ENCODE data around the gene SHISA6. TPM values are rescaled to one million over a fixed set of nuclear protein-coding genes. Genes with fewer than 3 reads are reported as not detected.
"Not testable (repeated sequence)": the region's sequence is repeated elsewhere in the genome, so short reads cannot be mapped to it uniquely, and the experiment has no call there.

The SHISA6 gene
- total RNA-seq, 8 experiments from 2014 or later = 0.14 to 23.0 (median 7.9) TPM

DNA sequence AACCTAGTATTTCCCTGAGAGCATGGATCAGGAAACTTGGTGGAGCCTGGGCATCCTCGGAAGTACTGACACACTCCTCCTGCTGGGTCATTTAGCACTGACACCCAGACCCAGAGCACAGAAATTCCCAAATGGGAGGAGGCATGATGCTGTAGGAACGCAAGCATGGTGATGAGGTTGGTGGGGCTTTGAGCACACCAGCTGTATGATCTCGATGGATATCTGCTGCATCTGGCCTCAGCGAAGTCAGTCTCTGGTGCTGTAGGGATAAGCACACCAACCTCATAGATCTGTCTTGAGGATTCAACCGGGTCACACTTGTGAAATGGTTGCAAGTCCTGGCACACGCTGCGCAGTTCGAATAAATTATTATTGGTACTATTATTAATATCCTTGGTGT, 52.5 kb downstream of the SHISA6 start:
- ATAC-seq (replicated peaks in 6 of 8) = no peak
- WGBS, 10 experiments = 0 to 100% (median 48%) methylated on average over 1 to 8 of the region's 8 CpGs; no CpG with 5 or more reads in 3 of the 10 experiments
- Histone ChIP-seq H3K4me3 (no peak overlapping the region), H3K4me1 (replicated peaks in 1 of 2) (no peaks in the 10 kb centered on the region), H3K27ac (no peak overlapping the region)
- in situ Hi-C loops (cut with MboI; ENCODE audit: low pct_unique_long_range_greater_than_20kb in 2 of 9, low sequenced_read_pairs in 9 of 9, unreplicated experiment in 9 of 9) = no loop called here

DNA sequence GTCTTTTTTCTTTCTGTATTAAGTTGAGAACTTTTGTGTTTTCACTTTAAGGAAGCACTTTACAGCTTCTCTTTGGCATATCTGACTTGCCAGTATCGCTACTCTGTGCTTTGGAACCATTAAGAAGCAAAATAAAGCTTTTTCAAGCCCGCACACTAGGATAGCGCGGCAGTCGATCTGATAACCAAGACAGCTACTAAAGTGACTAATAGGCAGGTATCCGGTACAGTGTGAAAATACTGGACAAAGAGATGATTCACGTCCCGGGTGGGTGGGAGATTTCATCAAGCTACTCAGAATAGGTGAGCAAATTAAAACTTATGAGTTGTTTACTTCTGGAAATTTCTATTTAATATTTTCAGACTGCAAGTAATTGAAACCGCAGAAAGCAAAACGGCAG, 53.8 kb downstream of the SHISA6 start:
- no peak overlapping the region for H3K4me3 ChIP-seq
- no peak overlapping the region for H3K27ac ChIP-seq
- in situ Hi-C loops (cut with MboI; ENCODE audit: low pct_unique_long_range_greater_than_20kb in 2 of 9, low sequenced_read_pairs in 9 of 9, unreplicated experiment in 9 of 9) = no loop called here
- no peaks in the 10 kb centered on the region for H3K4me1 ChIP-seq (replicated peaks in 1 of 2)
- no peak for ATAC-seq (replicated peaks in 6 of 8)
- WGBS, 10 experiments = 37 to 99% (median 85%) methylated on average over 6 to 9 of the region's 10 CpGs

DNA sequence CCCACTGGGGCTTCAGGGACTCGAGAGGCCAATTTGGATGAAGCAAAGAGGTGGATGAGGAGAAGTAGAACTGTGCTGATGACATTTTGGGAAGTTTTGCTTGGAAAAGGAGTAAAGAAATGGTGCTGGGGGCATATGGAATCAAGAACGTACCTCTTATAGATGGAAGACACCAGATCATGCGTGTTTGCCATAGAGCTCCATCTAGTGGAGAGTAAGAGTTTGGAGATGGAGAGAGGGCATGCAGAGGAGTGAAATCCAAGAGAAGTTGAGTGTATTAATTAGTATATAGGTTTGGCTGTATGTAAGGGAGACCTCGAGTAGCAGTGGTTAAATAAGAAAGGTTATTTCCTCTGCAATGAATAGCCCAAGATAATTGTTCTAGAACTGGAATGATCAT, 56.0 kb downstream of the SHISA6 start:
- in situ Hi-C loops (cut with MboI; ENCODE audit: low pct_unique_long_range_greater_than_20kb in 2 of 9, low sequenced_read_pairs in 9 of 9, unreplicated experiment in 9 of 9) = no loop called here

DNA sequence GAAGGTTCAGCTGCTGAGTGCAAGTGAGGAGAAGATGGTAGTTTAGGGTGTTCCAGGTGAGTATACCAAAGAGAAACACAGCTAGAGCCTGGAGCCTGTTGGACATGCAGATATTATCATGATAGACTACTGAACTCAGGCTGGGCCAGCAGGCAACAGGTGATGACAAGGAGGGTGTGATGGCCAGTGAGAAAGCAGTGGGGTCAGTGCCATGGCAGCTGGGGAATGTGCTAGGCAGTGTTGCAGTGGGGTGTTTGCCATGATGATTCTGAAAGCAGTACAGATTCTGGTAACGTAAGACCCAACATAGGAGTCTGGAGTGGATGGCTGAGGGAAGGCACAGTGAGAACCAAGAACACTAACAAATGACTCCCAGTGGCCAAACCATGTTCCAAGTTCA, 57.4 kb downstream of the SHISA6 start:
- Histone ChIP-seq H3K27ac (no peak overlapping the region), H3K4me3 (no peak overlapping the region), H3K4me1 (replicated peaks in 1 of 2) (peaks cover 10 to 23% of the 10 kb centered on the region in 2 donors)
- ATAC-seq (replicated peaks in 6 of 8) = no peak
- WGBS, 10 experiments = 0 to 100% (median 10%) methylated on average over 1 of the region's 1 CpG; no CpG with 5 or more reads in 4 of the 10 experiments
- in situ Hi-C loops (cut with MboI; ENCODE audit: low pct_unique_long_range_greater_than_20kb in 2 of 9, low sequenced_read_pairs in 9 of 9, unreplicated experiment in 9 of 9) = no loop called here

More for the DNA sequence above, 56.0 kb downstream of the SHISA6 start:
- H3K4me3 ChIP-seq = no peak overlapping the region
- no peak overlapping the region for H3K27ac ChIP-seq
- WGBS, 10 experiments = 0 to 100% (median 27%) methylated on average over 1 to 4 of the region's 4 CpGs; no CpG with 5 or more reads in 1 of the 10 experiments
- H3K4me1 ChIP-seq (replicated peaks in 1 of 2) = peaks cover under 1 to 9% of the 10 kb centered on the region in 2 donors
- ATAC-seq (replicated peaks in 6 of 8) = peak in 1 of 8 experiments; percentile 57

DNA sequence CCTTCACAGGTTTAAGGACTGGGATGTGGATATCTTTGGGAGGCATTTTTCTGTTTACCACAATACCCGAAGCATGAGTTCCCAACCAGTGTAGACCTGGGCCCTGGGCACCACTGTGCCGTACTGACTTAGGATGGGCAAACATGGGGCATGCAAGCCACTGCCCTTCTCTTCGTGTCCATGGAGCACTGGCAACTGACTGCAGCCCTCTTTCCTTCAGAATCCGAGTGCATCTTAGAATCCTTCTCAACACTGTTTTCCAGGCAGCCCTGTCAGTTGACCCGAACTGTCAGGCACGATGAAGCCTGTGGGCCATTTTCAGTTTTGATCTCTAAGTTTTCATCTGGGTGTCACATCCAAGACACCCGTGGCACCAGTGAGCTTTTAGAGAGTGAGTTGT, 59.2 kb downstream of the SHISA6 start:
- Histone ChIP-seq H3K27ac (no peak overlapping the region), H3K4me3 (no peak overlapping the region), H3K4me1 (replicated peaks in 1 of 2) (peaks cover 10 to 24% of the 10 kb centered on the region in 2 donors)
- WGBS, 10 experiments = 0 to 100% (median 71%) methylated on average over 1 to 6 of the region's 7 CpGs
- no peak for ATAC-seq (replicated peaks in 6 of 8)
- in situ Hi-C loops (cut with MboI; ENCODE audit: low pct_unique_long_range_greater_than_20kb in 2 of 9, low sequenced_read_pairs in 9 of 9, unreplicated experiment in 9 of 9) = no loop called here

DNA sequence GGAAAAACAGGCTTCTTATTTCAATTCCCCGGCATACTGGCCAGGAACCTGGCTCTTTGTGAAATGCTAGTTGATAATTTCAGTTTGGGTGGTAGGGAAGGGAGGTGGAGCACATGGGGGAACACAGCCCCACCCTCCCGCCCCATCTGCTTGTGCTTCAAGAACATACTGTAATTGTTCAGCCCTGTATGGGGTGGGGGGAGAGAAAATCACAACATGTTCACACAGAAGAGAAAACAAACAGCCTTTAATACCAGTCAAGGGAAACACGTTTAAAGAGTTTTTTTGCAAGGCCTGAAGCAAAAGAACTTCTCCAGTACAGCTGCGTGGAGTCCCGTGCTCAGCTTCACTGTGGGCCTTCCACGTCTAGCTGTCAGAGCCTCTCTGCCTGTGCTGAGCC, 59.7 kb downstream of the SHISA6 start:
- no peak for ATAC-seq (replicated peaks in 6 of 8)

DNA sequence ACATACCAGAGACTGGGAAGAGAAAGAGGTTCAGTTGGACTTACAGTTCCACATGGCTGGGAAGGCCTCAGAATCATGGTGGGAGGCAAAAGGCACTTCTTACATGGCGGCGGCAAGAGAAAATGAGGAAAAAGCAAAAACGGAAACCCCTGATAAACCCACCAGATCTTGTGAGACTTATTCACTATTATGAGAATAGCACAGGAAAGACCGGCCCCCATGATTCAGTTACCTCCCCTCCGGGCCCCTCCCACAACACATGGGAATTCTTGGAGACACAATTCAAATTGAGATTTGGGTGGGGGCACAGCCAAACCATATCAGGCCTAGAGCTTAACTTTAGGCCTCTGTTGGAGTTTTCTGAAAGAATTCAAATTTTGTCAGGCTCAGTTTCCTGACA, 60.9 kb downstream of the SHISA6 start:
- H3K4me3 ChIP-seq; H3K27ac ChIP-seq; ATAC-seq (replicated peaks in 6 of 8); in situ Hi-C loops (cut with MboI; ENCODE audit: low pct_unique_long_range_greater_than_20kb in 2 of 9, low sequenced_read_pairs in 9 of 9, unreplicated experiment in 9 of 9): not testable (repeated sequence)
- peaks cover 10 to 29% of the 10 kb centered on the region in 2 donors for H3K4me1 ChIP-seq (replicated peaks in 1 of 2)
- 20 to 100% (median 92%) methylated on average over 1 to 4 of the region's 5 CpGs; no CpG with 5 or more reads in 5 of the 10 experiments for WGBS, 10 experiments

More for the DNA sequence above, 59.7 kb downstream of the SHISA6 start:
- in situ Hi-C loops (cut with MboI; ENCODE audit: low pct_unique_long_range_greater_than_20kb in 2 of 9, low sequenced_read_pairs in 9 of 9, unreplicated experiment in 9 of 9) = no loop called here
- Histone ChIP-seq H3K4me1 (replicated peaks in 1 of 2) (peaks cover 10 to 24% of the 10 kb centered on the region in 2 donors), H3K27ac (no peak overlapping the region), H3K4me3 (no peak overlapping the region)
- 4 to 83% (median 63%) methylated on average over 1 to 6 of the region's 6 CpGs; no CpG with 5 or more reads in 3 of the 10 experiments for WGBS, 10 experiments

DNA sequence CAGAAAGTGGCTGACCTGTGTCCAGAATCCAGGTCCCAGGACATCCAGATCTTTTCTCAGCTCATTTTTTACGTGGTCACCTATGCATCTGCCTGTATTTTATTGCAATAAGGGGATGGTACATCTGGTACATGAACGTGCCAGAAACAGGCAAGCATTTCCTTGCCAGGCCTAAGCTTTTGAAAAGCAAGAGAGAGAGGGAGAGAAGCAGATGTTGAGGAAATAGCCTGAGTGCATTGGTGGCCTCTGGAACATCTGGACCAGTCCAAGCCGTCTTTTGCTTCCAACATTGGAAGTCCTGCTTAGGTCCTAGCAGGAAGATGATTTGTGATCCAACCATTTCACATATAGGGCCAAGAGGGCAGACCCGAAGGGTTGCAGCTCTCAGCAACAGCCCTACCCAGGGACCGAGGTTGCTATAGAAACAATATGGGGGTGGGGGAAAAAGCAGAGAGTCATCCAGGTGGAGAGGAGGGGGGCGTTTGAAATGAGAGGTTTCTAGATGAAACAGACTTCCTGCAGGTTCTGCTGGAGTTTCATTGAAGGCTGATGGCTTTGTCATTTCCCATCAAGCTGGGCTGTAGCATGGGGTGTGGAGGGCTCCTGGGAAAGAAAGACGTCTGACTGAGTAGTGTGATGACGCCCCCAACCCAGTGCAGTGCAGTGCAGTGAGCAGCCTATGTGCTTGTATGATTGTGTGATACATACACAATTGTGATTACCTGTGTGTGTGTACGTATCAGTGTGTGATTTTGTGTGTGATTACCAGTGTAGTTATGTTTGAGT, 61.6 kb downstream of the SHISA6 start:
- in situ Hi-C loops (cut with MboI; ENCODE audit: low pct_unique_long_range_greater_than_20kb in 2 of 9, low sequenced_read_pairs in 9 of 9, unreplicated experiment in 9 of 9) = no loop called here
- Histone ChIP-seq H3K4me3 (no peak overlapping the region), H3K27ac (peak overlapping the region in 1 of 2 donors; percentile 28), H3K4me1 (replicated peaks in 1 of 2) (peaks cover 10 to 29% of the 10 kb centered on the region in 2 donors)
- 0 to 100% (median 60%) methylated on average over 1 to 7 of the region's 9 CpGs; no CpG with 5 or more reads in 1 of the 10 experiments for WGBS, 10 experiments
- peak in 4 of 8 experiments; percentile 65 to 80 (median 78) for ATAC-seq (replicated peaks in 6 of 8)

DNA sequence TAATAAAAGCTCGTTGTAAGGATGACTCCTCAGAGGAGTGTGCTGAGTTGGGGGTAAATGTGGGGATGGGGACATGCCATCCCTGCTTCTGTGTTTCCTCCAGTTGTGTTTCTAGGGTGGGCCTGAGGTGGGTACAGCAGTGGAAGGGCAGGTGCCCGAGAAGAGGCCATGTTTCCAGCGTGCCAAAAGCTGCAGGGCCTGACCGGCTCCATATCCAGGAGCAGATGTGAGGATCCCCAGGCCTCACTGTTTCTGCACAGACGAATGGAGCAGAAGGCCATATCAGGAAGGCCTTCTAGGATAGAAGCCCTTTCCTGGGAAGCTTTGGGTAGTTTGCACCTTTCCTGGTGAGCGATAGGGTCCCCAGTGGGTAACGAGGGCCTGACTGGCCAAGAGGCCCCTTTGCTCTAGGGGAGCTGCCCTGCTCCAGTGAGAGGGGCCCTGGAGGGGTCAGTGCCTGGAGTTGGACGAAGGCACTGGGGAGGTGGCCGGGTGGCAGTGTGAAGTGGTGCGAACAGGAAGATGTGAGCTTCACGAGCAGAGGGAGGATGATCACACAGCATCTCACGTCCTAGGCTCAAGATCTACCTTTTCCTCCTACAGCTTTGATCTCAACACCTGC, 62.9 kb downstream of the SHISA6 start:
- no peak for ATAC-seq (replicated peaks in 6 of 8)
- WGBS, 10 experiments = 0 to 100% (median 88%) methylated on average over 1 to 8 of the region's 12 CpGs; no CpG with 5 or more reads in 3 of the 10 experiments
- H3K4me3 ChIP-seq = no peak overlapping the region
- no peak overlapping the region for H3K27ac ChIP-seq
- H3K4me1 ChIP-seq (replicated peaks in 1 of 2) = peaks cover 17 to 36% of the 10 kb centered on the region in 2 donors
- in situ Hi-C loops (cut with MboI; ENCODE audit: low pct_unique_long_range_greater_than_20kb in 2 of 9, low sequenced_read_pairs in 9 of 9, unreplicated experiment in 9 of 9) = no loop called here

DNA sequence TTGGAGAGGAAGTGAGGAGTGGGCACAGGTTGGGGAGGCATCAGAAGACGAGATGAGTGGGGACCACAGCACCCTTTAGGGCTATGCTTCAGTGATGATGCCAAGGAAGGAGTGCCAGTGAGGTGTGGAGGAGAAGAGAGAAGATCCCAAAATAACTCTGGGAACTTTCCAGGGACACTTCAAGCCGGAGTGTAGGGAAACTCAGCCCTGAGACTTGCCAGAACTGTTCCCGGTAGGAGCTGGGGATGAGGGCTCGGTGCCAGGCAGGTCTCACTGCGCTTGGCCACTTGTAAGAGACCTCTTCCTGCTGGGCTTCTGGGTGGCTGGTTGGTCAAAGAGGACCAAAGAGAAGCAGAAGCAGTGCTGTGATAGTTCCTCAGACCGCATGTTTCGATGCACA, 63.6 kb downstream of the SHISA6 start:
- Histone ChIP-seq H3K27ac (no peak overlapping the region), H3K4me1 (replicated peaks in 1 of 2) (peaks cover 17 to 36% of the 10 kb centered on the region in 2 donors), H3K4me3 (no peak overlapping the region)
- in situ Hi-C loops (cut with MboI; ENCODE audit: low pct_unique_long_range_greater_than_20kb in 2 of 9, low sequenced_read_pairs in 9 of 9, unreplicated experiment in 9 of 9) = no loop called here
- WGBS, 10 experiments = 23 to 100% (median 88%) methylated on average over 1 to 5 of the region's 7 CpGs; no CpG with 5 or more reads in 5 of the 10 experiments
- ATAC-seq (replicated peaks in 6 of 8) = no peak

DNA sequence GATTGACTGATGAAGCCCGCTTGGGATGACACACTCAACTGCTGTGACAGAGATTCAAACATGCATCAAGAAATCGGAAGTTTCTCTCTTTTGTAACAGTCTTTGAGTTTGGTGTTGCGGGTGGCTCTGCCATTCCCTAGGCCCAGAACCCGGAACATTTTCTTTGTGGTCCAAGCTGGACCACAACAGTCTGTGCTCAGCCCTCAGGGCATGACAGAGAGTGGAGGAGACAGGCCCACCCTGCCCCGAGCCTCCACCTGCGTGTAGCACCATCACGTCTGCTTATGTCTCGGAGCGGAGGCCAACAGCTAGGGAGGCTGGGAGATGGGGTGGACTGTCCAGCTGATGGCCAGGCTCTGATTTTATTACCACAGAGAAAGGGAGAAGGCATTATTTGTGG, 64.5 kb downstream of the SHISA6 start:
- Histone ChIP-seq H3K27ac (no peak overlapping the region), H3K4me1 (replicated peaks in 1 of 2) (peaks cover 20 to 36% of the 10 kb centered on the region in 2 donors), H3K4me3 (no peak overlapping the region)
- in situ Hi-C loops (cut with MboI; ENCODE audit: low pct_unique_long_range_greater_than_20kb in 2 of 9, low sequenced_read_pairs in 9 of 9, unreplicated experiment in 9 of 9) = no loop called here
- 25 to 100% (median 70%) methylated on average over 1 to 7 of the region's 9 CpGs; no CpG with 5 or more reads in 4 of the 10 experiments for WGBS, 10 experiments
- ATAC-seq (replicated peaks in 6 of 8) = no peak

DNA sequence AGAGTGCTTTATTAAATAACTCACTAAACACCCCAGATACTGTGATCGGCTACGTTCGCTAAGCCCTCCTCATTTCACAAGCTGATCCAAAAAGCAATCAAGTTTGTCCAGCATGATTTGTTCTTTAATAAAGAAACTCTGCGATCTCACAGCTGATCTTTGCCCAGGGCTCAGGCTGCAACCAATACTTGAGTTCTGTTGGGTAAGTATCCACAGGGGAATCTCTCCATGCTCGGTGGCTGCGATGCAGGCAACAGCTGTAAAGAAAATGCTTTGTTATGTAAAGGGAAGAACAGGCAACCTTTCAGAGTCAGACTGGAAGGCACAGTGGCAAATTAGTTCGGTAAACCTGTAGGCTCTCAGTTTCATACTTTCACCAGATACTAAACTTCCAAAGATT, 67.5 kb downstream of the SHISA6 start:
- Histone ChIP-seq H3K27ac (no peak overlapping the region), H3K4me3 (no peak overlapping the region), H3K4me1 (replicated peaks in 1 of 2) (peaks cover 10 to 12% of the 10 kb centered on the region in 2 donors)
- 0 to 60% (median 28%) methylated on average over 1 to 7 of the region's 7 CpGs; no CpG with 5 or more reads in 2 of the 10 experiments for WGBS, 10 experiments
- in situ Hi-C loops (cut with MboI; ENCODE audit: low pct_unique_long_range_greater_than_20kb in 2 of 9, low sequenced_read_pairs in 9 of 9, unreplicated experiment in 9 of 9) = no loop called here
- peak in 3 of 8 experiments; percentile 59 to 65 (median 62) for ATAC-seq (replicated peaks in 6 of 8)

DNA sequence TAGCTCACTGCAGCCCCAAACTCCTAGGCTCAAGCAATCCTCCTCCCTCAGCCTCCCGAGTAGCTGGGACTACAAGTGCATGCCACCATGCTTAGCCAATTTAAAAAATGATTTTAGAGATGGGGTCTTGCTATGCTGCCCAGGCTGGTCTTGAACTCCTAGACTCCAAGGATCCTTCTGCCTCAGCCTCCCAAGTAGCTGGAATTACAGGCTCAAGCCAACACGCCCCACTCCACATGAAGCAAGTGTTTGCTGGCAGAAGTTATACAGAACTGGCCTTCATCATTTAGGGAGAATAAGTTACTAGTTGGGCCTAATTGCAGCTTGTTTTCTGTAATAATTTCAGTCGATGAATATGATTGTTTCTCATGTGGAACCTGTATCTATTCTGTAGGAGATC, 68.0 kb downstream of the SHISA6 start:
- WGBS, 10 experiments = 0 to 100% (median 60%) methylated on average over 1 to 2 of the region's 3 CpGs; no CpG with 5 or more reads in 1 of the 10 experiments
- H3K4me3 ChIP-seq = no peak overlapping the region
- peaks cover 10 to 12% of the 10 kb centered on the region in 2 donors for H3K4me1 ChIP-seq (replicated peaks in 1 of 2)
- no peak overlapping the region for H3K27ac ChIP-seq
- no peak for ATAC-seq (replicated peaks in 6 of 8)
- in situ Hi-C loops (cut with MboI; ENCODE audit: low pct_unique_long_range_greater_than_20kb in 2 of 9, low sequenced_read_pairs in 9 of 9, unreplicated experiment in 9 of 9) = no loop called here
